ENCODE data around the gene C12orf54. TPM values are rescaled to one million over a fixed set of nuclear protein-coding genes. Genes with fewer than 3 reads are reported as not detected.

The C12orf54 gene
- total and polyA plus RNA-seq, 2 of the 13 experiments (the other 11 are each of a cell fraction or from before 2014, with no cell fraction given), result not detected

GRCh38 chr12:48442179-48442847, 40.0 kb upstream of the C12orf54 start:
- WGBS (ENCODE audit: low lambda C conversion rate), result 49% methylated on average over 3 of the region's 3 CpGs
- Histone ChIP-seq H3K4me3 (replicated peaks in 1 of 3; ENCODE audit: insufficient read depth in 1 of 3, low read depth in 2 of 3, low read length in 3 of 3) (no peak overlapping the region), H3K4me1 (ENCODE audit: insufficient read depth, low read length) (no peaks in the 10 kb centered on the region), H3K9ac (ENCODE audit: insufficient read depth, low read depth, low read length) (no peak overlapping the region), H4K20me1 (ENCODE audit: insufficient read depth, low read length) (no peaks in the 10 kb centered on the region), H3K36me3 (replicated peaks in 1 of 2; ENCODE audit: control insufficient read depth in 1 of 2, insufficient read depth in 2 of 2, low read length in 2 of 2) (no peaks in the 10 kb centered on the region), H3K79me2 (ENCODE audit: insufficient read depth, low read length) (no peaks in the 10 kb centered on the region), H3K9me3 (ENCODE audit: low read length) (no peaks in the 10 kb centered on the region), H2AFZ (ENCODE audit: low read length) (no peak overlapping the region), H3K27ac (ENCODE audit: extremely low read length, insufficient read depth, low read length) (no peak overlapping the region), H3K4me2 (ENCODE audit: low read depth, low read length) (no peak overlapping the region), H3K27me3 (ENCODE audit: control insufficient read depth in 1 of 2, insufficient read depth in 2 of 2, low read length in 2 of 2) (peaks cover 0 to 7% of the 10 kb centered on the region in 2 experiments; a peak in 1 of 5 replicates)
- DNase-seq (ENCODE audit: low spot score) (peak; percentile 3), ATAC-seq (peak; percentile 97), FAIRE-seq (peak; percentile 26)
- POLR2A ChIA-PET, result no interaction called here
- in situ Hi-C loops (cut with HindIII; ENCODE audit: extremely low pct_ligation_motif_present, low pct_unique_long_range_greater_than_20kb), result no loop called here
- no TSS peak for BruUV-seq (replicated peaks)
- intact Hi-C loops (cut with micrococcal nuclease; ENCODE audit: unreplicated experiment), result no loop called here
- CTCF ChIA-PET (ENCODE audit: low intra/inter-chr PET ratio, low total read pairs), result no interaction called here
- TF ChIP-seq ZNF674 (CRISPR knock-in tag; IDR thresholded peaks at IDR 0.05; ENCODE audit: low read depth) (no peak), ZNF407 (CRISPR knock-in tag; IDR thresholded peaks at IDR 0.05; ENCODE audit: not compliant biosample characterization) (no peak), KDM5A (IDR thresholded peaks at IDR 0.05; ENCODE audit: borderline replicate concordance, low read length) (no peak), CTCF (CRISPR knock-in tag; IDR thresholded peaks at IDR 0.05) (peak; percentile 22; the same call in 1 of the 2 replicates), IKZF1 (IDR thresholded peaks at IDR 0.05) (no peak), JARID2 (CRISPR knock-in tag; IDR thresholded peaks at IDR 0.05; ENCODE audit: insufficient replicate concordance) (no peak), ZNF354B (CRISPR knock-in tag; IDR thresholded peaks at IDR 0.05) (no peak), HDAC2 (CRISPR knock-in tag; IDR thresholded peaks at IDR 0.05) (no peak), ARID5B (CRISPR knock-in tag; IDR thresholded peaks at IDR 0.05) (no peak), ZNF33B (CRISPR knock-in tag; IDR thresholded peaks at IDR 0.05) (no peak)
